HG03280 (cell line): ENCODE measurements around the gene VCAN.
"Not testable (repeated sequence)": the region's sequence is repeated elsewhere in the genome, so short reads cannot be mapped to it uniquely, and the experiment has no call there.

Experiments
- ATAC-seq: cut with Tn5 transposase; IDR thresholded peaks from one replicate; pipeline ENCODE4 v1.9.1; 2021; ENCODE audit warnings: mild to moderate bottlenecking, moderate library complexity; ENCODE audit not compliant: unreplicated experiment

Gene VCAN

DNA sequence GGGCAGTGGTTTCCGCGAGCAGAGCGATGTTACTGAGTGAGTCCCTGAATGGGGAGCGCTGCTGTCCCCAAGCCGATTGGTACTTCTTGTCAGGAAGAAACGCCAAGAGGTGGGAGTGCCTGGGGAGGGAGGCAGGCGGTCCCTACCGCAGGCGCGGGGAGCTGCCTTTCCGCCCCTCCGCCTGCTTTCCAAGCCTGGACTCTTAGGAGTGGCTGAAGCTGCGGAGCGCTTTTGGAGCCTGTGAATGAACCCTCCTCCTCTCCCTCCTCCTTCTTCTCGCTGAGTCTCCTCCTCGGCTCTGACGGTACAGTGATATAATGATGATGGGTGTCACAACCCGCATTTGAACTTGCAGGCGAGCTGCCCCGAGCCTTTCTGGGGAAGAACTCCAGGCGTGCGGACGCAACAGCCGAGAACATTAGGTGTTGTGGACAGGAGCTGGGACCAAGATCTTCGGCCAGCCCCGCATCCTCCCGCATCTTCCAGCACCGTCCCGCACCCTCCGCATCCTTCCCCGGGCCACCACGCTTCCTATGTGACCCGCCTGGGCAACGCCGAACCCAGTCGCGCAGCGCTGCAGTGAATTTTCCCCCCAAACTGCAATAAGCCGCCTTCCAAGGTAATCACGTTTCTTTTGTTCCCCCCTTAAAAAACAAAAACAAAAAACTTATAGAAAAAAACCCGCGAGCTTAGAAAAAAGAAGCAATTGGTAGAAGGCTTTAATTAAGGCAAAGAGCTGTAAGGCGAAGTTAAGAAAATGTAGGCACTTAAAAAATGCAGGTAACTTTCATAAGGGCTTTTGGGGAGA is at the start of gene VCAN:
Gene VCAN, plus strand, starts transcription at position 340 of the 808 bp plus-strand sequence. CDS start 11,775 bp downstream, outside the sequence.
- no peak for ATAC-seq

- ATAC-seq = no peak
Measured at GRCh38 chr5:83422284-83422683, 49.3 kb upstream of the VCAN start.

- no peak for ATAC-seq
Measured at GRCh38 chr5:83426855-83427254, 44.7 kb upstream of the VCAN start.

GRCh38 chr5:83428126-83428525 is 43.4 kb upstream of the VCAN start:
- no peak for ATAC-seq

GRCh38 chr5:83428890-83429289 is 42.7 kb upstream of the VCAN start:
- ATAC-seq = no peak

DNA sequence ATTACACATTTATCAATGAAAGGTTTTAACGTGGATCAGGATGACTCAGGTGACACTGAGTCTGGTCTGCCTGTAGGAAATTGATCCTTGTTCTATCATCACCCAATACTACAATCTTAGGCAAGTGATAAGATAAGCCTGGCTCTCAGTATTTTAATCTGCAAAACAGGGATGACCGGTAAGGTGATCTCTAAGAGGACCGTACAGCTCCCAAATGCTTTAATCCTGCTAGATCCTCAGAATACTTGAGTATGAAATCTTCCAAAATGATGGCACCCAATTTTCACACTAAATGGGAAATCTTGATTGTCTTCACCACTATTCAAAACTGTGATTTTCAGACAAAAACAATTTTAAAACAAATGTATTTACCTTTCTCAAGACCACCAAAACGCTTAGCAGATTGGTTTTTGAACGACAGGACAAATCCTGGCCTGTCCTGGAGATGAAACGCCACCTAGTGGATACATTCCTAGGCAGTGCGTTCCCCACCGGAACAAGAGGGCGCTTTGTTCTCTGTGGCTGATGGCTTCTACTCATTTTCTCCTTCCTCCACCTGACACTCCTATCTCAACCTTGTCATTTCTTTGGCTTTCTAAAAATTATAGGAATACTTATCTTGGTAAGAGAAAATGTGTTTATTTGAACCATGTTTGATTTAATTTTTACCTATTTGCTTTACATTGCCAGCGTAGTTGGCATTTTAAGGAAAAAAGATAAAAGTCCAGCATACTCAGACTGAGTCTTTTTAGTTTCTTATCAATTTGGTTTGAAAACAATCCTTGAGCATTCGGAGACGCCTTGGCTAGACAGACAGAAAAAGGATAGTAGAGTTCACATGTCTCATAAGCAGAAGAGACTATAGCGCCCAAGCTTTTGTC is 41.2 kb upstream of the VCAN start:
- peak; percentile 80 for ATAC-seq

- ATAC-seq = no peak
Measured at GRCh38 chr5:83433891-83434290, 37.7 kb upstream of the VCAN start.

DNA sequence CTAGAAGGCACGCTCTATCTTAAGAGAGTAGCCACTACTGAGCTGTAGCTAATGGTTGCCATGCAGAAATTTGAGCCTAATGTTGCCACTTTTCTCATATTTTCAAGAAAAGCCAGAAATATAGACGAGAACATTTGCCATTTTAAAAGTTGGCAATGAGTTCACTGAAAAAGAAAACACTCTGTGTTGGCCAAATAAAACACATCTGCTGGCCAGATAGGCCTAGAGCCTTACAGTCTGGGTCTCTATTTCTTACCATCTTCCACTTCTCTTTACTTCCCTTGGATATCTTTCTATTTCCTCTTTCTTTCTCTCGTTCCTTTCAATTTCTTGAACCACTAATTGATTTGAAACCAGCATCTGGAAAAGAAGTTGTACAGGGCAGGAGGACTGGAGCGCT is 36.6 kb upstream of the VCAN start:
- ATAC-seq = no peak

- ATAC-seq = no peak
Measured at GRCh38 chr5:83436276-83436675, 35.3 kb upstream of the VCAN start.

DNA sequence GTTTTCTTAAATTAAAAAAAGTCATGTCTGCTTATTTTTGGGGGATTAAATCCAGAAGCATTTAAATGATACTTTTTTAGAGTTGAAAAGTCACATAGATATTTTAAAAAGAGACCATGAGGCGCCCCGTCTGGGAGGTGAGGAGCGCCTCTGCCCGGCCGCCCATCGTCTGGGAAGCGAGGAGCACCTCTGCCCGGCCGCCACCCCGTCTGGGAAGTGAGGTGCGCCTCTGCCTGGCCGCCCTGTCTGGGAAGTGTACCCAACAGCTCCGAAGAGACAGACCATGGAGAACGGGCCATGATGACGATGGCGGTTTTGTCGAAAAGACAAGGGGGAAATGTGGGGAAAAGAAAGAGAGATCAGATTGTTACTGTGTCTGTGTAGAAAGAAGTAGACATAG is 33.8 kb upstream of the VCAN start:
- not testable (repeated sequence) for ATAC-seq

DNA sequence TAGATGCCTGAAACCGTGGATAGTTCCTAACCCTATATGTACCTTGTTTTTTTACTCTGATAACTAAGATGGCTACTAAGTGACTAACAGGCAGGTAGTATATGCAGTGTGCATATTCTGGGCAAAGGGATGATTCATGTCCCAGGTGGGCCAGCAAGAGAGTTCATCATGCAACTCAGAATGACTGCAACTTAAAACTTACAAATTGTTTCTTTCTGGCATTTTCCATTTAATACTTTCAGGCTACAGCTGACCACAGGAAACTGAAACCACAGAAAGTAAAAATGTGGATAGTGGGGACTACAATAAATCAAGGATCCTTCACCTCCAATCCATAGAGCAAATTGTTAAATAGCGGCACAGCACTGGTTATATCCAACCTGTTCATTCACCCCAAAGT is 30.7 kb upstream of the VCAN start:
- no peak for ATAC-seq

DNA sequence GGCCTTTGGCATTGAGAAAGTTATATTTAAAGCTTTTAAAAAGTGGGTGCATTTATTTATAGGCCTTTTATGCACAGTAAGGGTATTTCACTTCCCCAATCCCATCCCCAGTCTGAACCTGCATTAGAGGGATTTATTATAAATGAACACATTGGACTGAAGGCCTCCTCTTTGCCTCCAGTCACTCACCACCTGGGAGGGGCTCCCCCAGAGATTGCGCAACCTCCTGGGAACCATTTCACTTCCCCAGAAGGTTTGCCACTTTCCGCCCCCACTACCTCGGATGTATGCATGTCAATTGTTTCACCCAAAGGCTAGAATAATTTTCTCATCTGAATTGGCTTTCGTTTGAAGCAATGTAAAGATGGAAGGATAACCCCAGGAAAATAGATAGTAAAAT is 29.8 kb upstream of the VCAN start:
- ATAC-seq = no peak

DNA sequence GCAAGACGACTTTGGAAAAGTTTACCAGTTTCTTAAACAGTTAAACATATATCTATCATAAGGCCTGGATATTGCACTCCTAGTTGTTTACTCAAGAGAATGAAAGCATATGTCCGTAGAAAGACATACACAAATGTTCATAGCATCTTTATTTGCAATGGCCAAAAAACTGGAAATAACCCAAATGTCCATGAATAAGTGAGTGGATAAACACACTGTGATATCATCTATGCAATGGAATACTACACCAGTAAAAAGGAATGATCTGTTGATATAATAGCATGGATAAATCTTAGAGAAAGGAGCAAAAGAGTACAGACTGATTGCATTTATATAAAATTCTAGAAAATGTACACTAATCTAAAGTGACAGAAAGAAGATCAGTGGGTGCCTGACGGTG is 28.0 kb upstream of the VCAN start:
- ATAC-seq = no peak

GRCh38 chr5:83444445-83444844 is 27.1 kb upstream of the VCAN start:
- no peak for ATAC-seq

DNA sequence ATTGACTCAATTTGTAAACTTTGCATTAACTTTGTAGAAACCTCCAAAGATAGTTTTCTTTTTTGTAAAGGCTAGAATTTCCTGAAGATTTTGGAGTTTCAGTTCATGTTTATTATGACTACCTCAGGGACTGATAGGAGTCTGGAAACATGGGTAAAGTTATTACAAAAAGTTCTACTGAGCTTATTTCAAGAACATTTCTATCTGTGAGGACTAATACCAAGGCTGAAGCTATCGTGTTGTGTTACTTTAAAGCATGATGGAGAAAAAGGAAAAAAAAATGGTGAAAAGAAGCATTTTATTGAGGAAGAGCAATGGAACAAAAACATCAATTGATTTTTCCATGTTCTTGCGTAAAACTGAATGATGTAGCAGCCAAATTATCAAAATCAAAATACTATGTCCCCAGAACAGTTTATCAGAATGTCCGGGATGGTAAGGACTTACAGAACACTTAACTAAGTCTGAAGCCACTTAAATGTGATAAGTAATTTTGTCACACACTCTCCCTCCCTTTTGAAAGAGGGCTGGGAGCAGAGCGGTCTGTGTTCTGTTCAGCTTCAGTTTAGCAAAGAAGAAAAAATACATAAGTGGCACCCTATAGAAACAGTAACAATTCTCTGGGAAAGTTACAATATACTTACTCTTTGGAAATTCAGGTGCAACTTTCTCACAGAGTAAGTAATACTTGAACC is 25.1 kb upstream of the VCAN start:
- no peak for ATAC-seq

GRCh38 chr5:83447533-83447932 is 24.0 kb upstream of the VCAN start:
- no peak for ATAC-seq

DNA sequence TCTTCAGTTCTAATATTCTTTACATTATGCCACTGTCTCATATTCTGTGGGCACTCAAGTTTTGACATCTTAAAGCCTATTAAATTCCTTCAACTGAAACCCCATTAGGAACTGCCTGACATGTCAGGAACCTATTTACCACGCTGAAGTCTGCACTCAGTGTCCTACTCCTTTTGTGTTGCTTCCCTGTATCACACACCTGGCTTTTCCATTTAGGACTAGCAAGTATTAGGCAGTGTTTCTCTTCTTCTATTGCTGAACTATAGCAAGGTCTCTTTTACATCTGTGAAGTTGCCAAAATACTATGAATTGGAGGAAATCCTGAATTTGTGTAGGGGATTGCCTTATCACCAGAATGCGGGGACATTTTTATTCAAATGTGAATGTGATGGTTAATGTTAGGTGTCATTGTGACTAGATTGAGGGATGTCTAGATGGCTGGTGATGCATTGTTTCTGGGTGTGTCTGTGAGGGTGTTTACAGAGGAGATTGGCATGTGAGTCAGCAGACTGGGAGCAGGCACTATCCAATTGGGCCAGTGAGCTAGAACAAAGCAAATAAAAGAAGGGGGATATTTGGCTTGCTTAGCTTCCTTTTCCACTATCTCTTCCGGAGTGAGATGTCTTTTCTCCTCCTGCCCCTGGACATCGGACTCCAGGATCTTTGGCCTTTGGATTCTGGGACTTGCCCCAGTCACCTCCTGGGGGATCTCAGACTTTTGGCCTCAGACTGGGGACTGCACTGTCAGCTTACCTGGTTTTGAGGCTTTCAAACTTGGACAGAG is 21.2 kb upstream of the VCAN start:
- no peak for ATAC-seq

DNA sequence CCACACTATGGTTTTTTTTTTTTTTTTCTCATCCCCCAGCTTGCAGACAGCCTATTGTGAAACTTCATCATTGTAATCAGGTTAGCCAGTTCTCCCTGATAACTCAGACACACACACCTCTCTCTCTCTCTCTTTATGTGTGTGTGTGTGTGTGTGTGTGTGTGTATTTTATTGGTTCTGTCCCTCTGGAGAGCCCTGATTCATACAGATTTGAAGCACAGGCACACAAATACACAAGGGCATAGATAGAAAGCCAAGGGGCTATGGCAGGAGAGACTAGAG is 20.6 kb upstream of the VCAN start:
- no peak for ATAC-seq

DNA sequence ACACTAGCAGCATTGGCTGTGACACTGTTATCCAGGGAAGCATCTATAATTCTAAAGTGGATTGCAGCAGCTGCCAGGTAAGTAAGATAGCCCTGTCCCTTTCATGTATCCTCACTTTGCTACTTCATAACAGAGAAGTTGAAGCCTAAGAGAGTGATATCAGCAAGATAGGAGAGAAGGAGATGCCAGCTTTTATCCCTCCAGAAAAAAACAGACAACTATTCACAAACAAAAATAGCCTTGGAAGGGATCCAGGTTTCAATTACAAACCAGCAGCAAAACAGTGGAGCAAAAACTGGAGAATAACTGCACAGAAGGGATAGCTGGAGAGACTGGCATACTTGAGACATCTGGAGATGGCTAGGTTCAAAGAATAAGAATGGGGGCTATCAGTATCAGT is 19.6 kb upstream of the VCAN start:
- ATAC-seq = no peak

GRCh38 chr5:83453937-83454336 is 17.6 kb upstream of the VCAN start:
- ATAC-seq = no peak

DNA sequence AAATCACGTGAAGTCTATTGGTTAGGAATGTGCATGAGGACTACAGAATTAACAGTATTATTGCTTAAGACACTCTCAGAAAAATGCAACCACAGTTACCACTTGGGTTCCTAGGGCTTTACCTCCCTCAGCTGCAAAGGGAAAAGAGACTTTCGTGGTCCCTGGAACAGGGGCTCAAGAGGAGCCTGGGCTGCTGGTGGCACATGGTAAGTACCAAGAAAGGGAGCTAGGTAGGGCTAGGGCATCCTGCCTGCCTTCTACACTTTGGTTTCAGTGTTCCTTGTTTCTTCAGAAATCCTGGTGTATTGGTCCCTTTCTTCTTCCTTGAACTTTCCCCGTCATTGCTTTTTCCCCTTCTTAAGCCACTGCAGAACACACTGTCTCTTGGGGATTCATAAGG is 7.3 kb upstream of the VCAN start:
- ATAC-seq = no peak
